GM21619 (cell line): Measurements from ENCODE around the gene FOXL1.
"Not testable (repeated sequence)": the region's sequence is repeated elsewhere in the genome, so short reads cannot be mapped to it uniquely, and the experiment has no call there.

ENCODE experiments used
- ATAC-seq: cut with Tn5 transposase; IDR thresholded peaks from one replicate; pipeline ENCODE4 v1.9.1; 2021; ENCODE audit not compliant: unreplicated experiment

FOXL1 gene

DNA sequence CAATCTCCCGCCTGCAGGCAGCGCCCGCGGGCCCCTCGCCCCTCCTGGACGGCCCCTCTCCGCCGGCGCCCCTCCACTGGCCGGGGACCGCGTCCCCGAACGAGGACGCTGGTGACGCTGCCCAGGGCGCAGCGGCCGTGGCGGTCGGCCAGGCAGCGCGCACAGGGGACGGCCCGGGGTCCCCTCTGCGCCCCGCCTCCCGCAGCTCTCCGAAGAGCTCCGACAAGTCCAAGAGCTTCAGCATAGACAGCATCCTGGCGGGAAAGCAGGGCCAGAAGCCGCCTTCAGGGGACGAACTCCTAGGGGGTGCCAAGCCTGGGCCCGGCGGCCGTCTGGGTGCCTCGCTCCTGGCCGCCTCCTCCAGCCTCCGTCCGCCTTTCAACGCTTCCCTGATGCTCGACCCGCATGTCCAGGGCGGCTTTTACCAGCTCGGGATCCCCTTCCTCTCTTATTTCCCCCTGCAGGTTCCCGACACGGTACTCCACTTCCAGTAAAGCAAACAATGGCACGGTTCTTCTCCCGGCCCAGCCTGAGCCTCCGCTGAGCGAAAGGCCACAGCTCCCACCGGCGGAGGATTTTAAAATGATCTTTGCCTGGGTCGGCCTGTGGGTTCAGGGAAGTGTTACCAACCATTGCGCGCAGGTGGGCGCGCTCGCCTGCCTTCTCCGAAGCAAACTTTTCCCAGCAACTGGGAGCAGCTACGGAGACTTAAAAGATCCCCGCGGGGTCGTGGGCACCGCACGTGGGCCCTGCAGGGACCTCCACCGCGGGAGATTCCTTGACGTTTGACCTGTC lies 1.1 kb downstream of the FOXL1 start:
- no peak for ATAC-seq

DNA sequence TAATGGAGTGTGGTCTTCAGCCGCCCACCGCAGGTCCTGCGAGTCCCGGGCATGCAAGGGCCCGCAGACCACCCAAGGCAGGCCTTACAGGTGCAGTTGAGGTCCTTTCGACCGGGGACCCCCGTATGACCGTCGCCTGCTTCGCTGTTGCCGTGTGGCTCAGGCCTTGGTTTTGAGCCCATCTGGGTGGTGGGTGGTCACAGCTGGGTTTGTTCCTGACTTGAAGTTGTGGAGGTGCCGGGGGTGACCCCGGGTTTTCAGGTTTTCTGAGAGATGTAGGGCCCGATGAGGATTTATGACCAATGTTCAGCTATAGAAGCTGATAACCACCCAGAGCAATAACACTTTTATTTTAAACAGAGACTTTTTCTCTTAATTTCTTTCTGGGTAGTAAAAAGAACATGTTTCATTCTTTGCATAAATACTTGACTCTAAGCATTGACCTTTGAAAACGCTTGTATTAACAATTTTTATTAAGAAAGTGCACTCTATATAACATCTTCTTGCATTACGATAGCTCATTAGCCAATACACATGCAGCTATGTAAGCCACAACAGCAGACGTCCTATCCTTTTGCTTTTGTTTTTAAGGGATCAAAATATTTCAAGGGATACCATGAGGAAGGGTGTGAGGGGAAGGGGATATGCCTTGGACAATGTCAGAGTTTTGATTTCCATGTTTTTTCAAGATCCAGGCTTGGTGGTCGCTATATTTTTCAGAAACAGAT lies 1.9 kb downstream of the FOXL1 start:
- ATAC-seq = no peak

DNA sequence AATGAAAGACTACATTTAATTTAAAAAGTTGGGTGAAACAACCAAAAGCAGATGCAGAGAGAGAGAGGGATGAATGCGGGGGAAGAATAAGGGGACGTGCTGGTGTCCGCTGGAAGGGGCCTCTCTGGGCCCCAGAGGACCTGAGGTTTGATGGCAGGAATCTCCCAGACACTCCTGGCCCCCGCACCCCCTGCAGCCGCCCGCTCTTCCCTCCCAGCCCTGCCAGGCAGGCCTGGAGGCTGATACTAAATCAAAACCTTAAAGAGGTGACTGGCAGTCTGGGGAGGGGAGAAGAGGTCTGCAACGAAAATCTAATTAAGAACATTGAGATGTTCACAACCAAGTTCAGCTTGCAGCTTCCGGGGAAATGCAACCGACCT lies 2.4 kb downstream of the FOXL1 start:
- no peak for ATAC-seq

DNA sequence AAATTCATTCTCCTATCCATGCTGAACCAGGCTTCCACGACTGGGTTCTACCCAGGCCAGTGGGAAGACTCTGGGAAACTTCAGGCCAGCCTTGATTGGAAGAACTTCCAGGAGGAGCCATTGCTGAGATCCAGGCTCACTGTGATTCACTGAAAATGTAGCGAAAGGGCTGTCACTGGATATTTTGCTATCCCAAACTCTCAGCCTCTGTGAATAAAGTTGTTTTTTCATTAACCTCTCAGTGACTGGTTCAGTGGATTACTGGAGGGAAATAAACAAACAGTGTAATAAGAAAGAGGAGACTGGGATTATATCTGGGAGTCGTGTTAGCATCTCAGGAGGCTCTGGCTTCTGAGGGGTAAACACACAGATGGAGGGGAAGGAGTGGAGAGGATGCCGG lies 3.1 kb downstream of the FOXL1 start:
- ATAC-seq = no peak

DNA sequence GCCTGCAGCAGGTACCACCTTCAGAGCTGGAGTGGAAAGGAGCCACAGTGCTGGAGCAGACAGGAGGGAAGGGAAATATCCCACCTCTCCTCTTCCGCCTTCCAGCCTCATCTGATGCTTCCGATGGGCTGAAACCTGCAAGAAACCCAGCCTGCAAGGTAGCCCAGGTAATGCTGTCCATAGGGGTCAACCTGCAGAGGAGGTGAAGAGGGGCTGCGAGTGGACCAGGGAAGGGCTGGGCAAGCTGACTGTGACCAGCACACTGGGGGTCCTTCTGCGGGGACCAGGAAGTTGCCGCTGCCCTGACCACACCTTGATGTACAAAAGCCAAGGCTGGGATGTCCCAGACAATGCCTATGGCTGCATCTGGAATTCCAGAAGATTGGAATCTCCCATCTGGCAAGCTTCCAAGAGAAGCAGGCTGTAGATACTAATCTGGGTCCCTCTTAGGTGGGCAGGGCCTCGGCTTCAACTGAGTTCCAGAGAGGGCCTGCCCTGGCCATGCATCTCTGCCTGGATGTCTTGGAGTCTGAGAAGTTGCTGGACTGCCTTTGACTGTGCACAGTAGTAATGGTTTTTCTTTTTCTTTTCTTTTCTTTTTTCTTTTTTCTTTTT lies 5.8 kb downstream of the FOXL1 start:
- ATAC-seq = no peak

DNA sequence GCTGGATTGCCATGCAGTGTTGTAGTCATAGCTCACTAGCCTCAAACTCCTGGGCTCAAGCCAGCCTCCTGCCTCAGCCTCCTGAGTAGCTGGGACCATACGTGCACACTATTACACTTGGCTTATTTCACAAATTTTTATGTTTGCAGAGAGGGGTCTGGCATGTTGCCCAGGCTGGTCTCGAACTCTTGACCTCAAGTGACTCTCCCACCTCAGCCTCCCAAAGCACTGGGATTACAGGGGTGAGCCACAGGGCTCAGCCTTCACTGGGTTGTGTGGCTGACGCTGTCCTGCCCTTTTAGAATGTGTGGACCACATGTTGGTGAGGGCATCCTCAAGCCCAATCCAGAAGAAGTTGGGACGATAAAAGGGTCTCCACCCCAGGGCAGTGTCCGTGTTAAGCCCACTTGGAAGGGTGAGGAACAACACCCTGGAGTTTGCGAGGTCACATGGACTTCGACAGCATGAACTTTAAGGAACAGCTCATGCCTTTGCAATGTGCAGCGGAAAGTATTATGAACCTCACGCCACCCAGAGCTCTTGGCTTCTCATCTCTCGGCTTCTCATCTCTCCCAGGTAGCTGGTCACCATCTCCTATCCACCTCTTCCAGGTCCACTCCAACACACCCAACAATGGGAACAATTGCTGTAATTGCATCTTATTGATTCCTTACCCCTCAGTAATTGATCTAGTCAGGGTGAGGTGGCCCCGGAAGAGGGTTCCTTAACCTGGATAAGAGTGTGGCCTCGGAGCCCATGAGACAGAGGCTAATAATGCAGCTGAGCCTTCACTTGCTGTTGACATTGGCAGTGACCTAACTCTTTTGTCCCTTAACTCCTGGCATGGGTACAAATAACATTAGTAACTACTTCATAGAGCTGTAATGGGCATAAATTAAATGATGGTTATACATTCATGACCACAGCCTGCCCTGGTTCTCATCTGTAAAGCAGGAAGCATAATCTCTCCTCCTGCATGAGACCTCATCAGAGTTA lies 6.7 kb downstream of the FOXL1 start:
- no peak for ATAC-seq

DNA sequence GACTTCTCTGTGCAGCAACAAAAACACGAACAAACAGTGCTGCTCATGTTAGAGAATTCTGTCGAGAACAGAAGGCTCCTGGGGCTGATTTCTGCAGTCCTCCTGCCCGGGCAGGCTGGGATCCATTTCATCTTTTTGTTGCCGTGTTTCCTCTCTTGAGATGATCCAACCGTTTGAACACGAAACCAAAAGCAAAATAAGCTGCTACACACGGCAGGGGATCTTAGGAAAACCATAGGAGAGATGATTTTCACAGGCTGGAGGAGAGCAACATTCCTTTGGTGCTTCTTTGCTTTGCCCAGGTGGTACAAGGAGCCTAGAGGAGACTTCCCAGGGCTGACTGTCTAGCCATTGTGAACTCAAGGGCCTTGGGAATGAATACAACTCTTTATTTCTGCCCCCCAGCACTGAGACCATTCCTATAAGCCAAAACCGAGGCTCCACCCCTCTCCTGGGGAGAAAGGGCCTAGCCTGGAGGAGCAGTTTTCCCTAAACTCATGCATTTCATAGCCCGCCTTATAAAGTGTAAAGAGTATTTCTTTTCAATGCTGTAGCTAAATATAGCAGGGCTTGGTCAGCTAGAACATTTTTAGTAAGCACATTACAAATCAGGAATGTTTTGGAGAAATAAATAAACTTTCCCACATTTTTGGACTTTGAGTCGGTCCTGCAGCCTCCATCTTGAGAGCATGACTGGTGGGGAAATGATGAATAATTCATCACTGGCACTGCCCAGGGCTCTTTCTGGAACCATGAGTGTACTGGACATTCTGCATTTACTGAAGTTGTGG lies 7.7 kb downstream of the FOXL1 start:
- ATAC-seq = no peak

DNA sequence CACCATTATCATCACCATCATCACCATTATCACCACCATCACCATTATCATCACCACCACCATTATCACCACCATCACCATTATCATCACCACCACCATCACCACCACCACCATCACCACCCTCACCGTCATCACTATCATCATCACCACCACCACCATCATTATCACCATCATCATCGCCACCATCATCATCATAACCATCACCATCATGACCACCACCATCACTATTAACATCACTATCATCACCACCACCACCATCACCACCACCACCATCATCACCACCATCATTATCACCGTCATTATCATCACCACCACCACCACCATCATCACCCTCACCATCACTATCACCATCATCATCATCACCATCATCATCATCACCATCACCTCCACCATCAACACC lies 9.1 kb downstream of the FOXL1 start:
- no peak for ATAC-seq

DNA sequence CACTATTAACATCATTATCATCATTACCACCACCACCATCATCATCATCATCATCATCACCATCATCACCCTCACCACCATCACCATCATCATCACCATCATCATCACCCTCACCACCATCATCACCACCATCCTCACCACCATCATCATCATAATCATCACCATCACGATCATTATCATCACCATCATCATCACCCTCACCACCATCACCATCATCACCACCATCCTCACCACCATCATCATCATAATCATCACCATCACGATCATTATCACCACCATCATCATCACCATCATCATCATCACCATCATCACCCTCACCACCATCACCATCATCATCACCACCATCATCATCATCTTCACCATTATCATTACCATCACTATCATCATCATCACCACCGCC lies 9.6 kb downstream of the FOXL1 start:
- ATAC-seq = not testable (repeated sequence)

DNA sequence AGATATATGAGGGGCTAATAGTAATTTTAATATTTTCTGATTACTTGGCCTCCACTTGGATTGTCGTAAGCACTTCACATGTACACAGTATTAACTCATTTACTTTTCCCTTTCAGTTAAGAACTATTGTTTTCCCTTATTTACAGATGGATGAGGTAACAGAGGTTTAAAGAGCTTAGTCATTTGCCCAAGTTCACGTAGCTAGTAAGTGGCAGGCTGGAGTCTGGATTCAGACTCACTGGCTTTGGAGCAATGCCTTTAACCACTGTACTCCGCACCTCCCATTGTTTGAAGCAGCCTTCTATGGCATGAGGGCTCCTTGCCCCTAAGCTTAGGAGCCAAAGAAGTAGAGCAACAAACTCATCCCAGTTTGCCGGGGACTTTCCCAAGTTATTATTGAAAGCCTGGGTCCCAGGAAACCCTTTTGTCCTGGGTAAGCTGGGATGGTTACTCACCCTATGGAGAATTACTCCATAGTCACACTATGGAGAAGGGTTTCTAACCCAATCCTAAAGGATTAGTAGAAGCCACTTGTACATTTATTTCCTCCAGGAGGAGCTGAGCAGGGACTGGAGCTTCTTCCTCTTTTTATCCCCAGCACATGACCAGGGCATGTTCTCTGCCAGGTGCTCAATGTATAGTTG lies 12.3 kb downstream of the FOXL1 start:
- no peak for ATAC-seq

DNA sequence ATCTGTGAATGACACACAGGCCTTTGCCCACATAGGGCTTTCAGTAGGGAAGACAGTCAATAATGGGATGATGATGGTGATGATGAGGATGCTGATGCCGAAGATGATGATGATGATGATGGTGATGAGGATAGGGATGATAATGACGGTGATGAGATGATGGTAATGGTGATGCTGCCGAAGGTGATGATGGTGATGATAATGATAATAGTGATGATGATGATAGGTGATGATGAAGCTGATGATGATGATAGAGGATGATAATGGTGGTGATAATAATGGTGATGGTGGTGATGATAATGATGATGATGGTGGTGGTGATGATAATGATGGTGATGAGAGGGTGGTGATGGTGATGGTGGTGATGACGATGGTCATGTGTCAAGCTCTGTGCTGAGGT lies 12.9 kb downstream of the FOXL1 start:
- ATAC-seq = no peak

DNA sequence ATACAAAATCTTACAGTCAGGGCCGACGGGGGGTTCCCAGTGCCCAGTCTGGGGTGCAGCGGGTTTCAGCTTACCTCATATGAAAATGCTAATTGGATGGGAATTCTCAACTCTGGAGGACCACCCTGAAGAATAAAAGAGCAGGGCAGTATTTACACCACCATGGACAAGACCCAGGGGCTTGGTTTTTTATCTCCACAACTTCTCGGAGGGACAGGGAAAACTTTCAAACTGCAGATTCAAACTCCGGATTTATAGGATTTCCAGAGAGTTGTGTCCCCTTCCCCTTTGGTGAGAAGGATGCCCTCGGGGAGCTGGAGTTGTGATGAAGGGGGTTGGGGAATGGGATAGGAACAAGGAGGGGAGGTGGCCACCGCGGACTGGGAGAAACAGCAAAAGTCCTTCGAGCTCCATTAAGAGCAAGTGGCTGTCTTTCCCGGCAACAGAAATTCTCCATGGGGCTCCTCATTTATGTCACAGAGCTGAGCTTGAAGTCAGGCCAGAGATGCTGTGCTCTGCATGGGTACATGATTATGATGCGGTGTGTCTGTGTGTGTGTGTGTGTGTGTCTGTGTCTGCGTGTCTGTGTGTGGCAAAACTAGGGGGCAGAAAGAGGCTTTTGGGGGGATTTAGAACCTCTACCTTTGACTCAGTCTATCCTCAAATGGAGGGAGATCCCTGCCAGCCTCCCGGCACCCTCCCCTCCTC lies 15.7 kb downstream of the FOXL1 start:
- ATAC-seq = no peak

DNA sequence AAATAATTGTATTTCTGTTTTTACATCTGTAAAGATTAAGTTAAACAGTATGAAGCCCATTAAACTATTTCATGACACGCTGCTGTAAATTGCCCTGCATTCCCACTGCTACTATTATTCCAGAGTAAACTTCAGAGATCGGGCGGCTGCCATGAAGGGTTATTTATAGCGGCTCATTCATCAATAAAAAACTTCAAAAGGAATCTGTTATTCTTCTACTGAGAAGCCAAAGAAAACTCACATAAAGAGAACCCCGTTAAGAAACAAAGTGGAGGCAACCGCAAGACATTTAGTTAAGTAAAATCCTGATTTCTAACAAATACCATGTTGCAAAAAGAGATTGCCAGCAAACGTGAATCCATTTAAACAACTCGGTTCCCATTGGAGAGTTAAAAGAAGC lies 16.4 kb downstream of the FOXL1 start:
- no peak for ATAC-seq

DNA sequence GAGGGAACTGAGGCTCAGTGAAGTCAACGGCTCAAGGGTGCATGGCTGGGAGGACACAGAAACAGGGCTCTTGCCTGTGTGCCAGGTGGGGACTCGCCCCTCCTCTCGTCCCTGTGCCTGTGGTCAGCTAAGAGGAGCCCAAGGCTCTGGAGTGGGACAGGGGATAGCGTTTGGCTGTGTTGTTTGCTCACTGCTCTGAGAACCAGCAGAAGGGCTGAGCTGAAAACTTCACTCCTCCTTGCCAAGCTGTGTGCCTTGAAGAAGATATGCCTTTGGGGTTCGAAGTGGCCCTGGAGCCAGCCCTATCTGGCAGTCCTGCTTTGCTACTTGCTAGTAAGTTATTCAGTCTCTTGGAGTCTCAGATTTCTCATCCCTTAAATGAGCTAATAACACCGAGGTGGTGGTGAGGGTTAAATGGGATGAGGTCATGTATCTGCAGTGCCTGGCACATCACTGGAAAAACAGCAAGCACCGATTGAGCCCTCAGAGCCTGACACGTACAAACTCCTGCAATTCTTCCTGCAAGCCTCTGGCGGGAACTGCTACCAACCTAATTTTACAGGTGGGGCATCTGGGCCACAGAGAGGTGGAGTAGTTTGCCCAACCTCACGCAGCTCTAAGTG lies 17.7 kb downstream of the FOXL1 start:
- no peak for ATAC-seq

DNA sequence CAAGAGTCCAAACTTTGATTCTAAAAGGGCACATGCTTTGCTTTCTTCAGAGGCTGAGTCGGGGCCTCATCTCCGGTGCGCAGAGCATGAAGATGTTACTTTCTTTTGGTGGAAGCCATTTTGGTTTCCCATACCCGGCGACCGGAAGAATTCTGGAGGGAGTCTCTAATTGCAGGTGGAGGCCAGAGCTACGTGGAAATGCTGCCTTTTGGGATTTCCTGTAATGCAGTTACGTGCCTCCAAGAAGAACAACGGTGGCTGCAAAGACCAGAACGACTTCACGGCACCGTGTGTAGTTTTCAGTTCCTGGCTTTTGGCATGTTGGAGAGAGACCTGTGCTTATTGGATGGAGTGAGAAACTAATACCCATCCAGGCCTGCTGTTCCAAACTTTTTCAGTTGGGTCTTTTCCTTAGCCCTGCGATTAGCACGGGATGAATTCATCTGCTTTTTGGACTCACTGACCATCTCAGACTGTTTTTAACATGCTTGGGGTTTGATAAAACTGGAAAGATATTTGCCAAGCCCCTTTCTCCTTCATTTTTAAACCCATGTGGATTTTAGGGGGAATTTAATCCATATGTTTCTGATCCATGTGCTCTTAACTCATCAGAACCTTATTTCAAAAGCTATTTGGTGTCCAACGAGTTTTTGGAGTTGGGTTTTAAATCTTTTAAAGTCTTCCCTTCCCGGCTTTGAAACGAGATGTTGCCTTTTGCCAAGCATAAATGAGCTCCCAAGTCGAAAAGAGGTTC lies 19.0 kb downstream of the FOXL1 start:
- ATAC-seq = no peak

DNA sequence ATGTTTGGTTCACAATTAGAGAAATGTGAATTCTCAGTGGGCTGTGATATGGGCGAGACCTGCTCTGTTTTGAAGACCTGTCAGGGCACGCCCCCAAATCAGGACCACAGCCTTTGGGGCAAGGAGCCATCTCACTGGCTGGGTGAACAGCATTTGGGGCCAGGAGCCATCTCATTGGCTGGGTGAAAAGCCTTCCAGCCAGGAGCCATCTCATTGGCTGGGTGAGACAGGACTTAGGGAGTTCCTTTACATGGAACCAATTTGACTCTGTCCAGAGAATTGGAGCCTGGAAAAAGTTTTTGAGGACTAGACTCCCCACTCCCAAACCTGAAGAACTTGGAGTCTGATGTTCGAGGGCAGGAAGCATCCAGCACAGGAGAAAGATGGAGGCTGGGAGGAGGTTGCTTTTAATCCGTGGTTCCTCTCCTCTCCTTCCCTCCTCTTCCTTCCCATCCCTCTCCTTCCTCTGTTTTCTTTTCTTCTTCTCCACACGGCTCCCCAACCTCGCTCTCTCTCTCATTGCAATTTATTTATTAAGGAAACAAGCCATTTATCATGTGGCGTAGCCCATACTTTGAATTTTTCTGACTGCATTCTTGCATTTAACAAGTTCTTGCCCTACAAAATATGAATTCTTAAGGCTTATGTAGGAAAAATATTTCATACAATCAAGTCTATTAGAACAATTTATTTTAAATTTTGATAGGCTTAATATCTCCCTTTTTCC lies 19.7 kb downstream of the FOXL1 start:
- no peak for ATAC-seq
